ENCODE data around the gene ITPR2. TPM values are rescaled to one million over a fixed set of nuclear protein-coding genes. Genes with fewer than 3 reads are reported as not detected.

Gene ITPR2
- total and polyA plus RNA-seq, 2 experiments from 2014 or later: 5.0 to 9.1 TPM

DNA sequence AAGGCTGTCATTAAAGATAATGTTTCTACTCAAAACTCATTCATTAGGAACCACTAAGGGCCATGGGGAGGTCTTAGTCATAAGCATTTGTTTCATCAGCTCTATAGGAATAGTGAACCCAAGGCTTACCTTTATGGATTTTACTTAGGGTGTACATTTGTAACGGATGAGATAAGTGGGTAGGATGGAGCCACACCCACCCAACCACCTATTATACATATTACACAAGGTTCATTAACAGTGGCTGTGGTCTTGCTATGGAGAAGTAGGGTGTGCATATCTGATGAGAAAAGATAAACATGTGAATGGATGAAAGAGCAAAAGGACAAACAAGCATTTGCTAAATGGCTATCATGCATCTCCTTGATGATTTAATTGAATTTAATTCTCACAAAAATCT, 39.6 kb upstream of the ITPR2 start:
- no peaks in the 10 kb centered on the region for H3K36me3 ChIP-seq (ENCODE audit: low read depth)
- H3K9me3 ChIP-seq (ENCODE audit: low read depth): no peaks in the 10 kb centered on the region
- no peak overlapping the region for H3K27ac ChIP-seq
- in situ Hi-C loops (cut with MboI): no loop called here
- H3F3A ChIP-seq (ENCODE audit: insufficient read depth): no peaks in the 10 kb centered on the region
- WGBS, 2 experiments (ENCODE audit: low coverage in 1 of 2, low lambda C conversion rate in 2 of 2, missing lambda C conversion rate in 2 of 2): 97 to 100% methylated on average over 1 of the region's 1 CpG
- no peak overlapping the region for H3K9ac ChIP-seq
- H3K4me2 ChIP-seq (ENCODE audit: unreplicated experiment): no peak overlapping the region
- no peak overlapping the region for H3K4me3 ChIP-seq
- no peak overlapping the region for H2AFZ ChIP-seq
- H3K4me1 ChIP-seq (ENCODE audit: insufficient read depth): 0 out of 2 replicates have a peak, but pooled peaks cover 6% of the 10 kb centered on the region
- 0 out of 2 replicates have a peak, but pooled peaks cover 5% of the 10 kb centered on the region for H3K27me3 ChIP-seq (replicated peaks; ENCODE audit: insufficient read depth)
- no peaks in the 10 kb centered on the region for H3K9me2 ChIP-seq (ENCODE audit: insufficient read depth)
- DNase-seq: no peak
- H4K20me1 ChIP-seq (ENCODE audit: insufficient read depth): no peaks in the 10 kb centered on the region
- no peaks in the 10 kb centered on the region for H3K79me2 ChIP-seq (ENCODE audit: insufficient read depth)
- no peak for TF ChIP-seq EZH2phosphoT487 (IDR thresholded peaks at IDR 0.05; ENCODE audit: insufficient read depth, low read depth)
- no peak for TF ChIP-seq EZH2 (IDR thresholded peaks at IDR 0.05; ENCODE audit: insufficient read depth, poor library complexity, severe bottlenecking)

DNA sequence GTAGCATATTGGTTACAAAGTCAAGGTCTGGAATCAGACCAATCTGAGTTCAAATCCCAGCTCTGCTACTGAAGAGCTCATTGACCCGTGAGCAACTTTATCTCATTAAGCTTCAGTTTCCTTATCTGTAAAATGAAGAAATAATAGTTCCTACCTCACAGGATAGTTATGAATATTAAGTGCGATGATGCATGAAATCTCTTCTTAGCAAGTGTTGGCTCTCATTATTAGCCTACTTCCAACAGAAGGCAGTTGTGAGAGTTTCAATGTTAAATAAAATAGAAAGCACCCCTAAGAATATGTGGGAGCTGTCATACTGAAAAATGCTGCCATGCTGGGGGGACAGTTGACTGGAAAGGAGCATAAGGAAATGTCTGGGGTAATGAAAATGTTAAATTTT, 39.0 kb upstream of the ITPR2 start:
- 0 out of 2 replicates have a peak, but pooled peaks cover 6% of the 10 kb centered on the region for H3K4me1 ChIP-seq (ENCODE audit: insufficient read depth)
- no peaks in the 10 kb centered on the region for H3K36me3 ChIP-seq (ENCODE audit: low read depth)
- no peaks in the 10 kb centered on the region for H3K79me2 ChIP-seq (ENCODE audit: insufficient read depth)
- no peak overlapping the region for H2AFZ ChIP-seq
- H3K4me2 ChIP-seq (ENCODE audit: unreplicated experiment): no peak overlapping the region
- in situ Hi-C loops (cut with MboI): no loop called here
- no peaks in the 10 kb centered on the region for H3K9me2 ChIP-seq (ENCODE audit: insufficient read depth)
- TF ChIP-seq EZH2 (IDR thresholded peaks at IDR 0.05; ENCODE audit: insufficient read depth, poor library complexity, severe bottlenecking): no peak
- TF ChIP-seq EZH2phosphoT487 (IDR thresholded peaks at IDR 0.05; ENCODE audit: insufficient read depth, low read depth): no peak
- H3F3A ChIP-seq (ENCODE audit: insufficient read depth): no peaks in the 10 kb centered on the region
- no peaks in the 10 kb centered on the region for H4K20me1 ChIP-seq (ENCODE audit: insufficient read depth)
- 0 out of 2 replicates have a peak, but pooled peaks cover 5% of the 10 kb centered on the region for H3K27me3 ChIP-seq (replicated peaks; ENCODE audit: insufficient read depth)
- no peak overlapping the region for H3K9ac ChIP-seq
- no peak overlapping the region for H3K4me3 ChIP-seq
- no peaks in the 10 kb centered on the region for H3K9me3 ChIP-seq (ENCODE audit: low read depth)
- WGBS, 2 experiments (ENCODE audit: low coverage in 1 of 2, low lambda C conversion rate in 2 of 2, missing lambda C conversion rate in 2 of 2): 67 to 73% methylated on average over 2 of the region's 2 CpGs
- DNase-seq: no peak
- no peak overlapping the region for H3K27ac ChIP-seq

DNA sequence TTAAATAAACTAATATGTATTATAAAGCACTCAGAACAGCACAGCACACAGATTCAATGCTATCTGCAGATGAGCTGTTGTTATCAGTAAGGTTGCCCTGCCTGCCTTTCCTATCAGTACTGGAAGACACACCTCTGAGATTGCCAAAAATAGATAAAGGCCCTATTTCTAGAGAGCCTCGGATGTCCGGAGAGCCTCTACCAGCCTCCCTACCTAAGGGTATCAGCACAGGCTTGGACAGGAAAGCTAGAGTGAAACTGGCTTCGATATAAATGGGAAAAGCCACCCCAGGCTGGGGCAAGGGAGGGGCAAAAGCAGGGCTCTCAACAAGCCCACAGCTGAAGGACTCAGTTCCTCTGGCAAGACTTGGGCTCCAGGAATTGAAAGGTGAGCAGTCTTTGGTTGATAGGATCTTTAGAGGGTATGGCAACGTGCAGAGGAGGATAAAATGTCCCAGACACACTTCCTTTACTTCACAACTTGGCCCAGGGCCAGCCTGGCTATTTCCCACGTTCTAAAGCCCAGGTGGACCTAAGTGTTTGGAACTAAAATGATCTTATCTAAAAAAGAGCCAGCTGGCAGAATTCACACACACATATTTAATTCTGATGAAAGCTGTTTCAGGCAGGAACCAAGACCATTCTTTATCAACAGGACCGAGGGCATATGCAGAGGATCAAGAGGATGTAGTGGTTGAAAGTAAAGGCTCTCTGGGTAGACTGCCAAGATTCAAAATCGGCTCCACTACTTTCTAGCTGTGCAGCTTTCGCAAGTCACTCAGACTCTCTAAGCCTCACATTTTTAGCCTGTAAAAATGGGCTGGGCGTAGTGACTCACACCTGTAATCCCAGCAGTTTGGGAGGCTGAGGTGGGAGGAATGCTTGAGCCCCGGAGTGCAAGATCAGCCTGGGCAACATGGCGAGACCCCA, 37.8 kb upstream of the ITPR2 start:
- no peak overlapping the region for H3K27ac ChIP-seq
- no peaks in the 10 kb centered on the region for H3K36me3 ChIP-seq (ENCODE audit: low read depth)
- H3K27me3 ChIP-seq (replicated peaks; ENCODE audit: insufficient read depth): 0 out of 2 replicates have a peak, but pooled peaks cover 5% of the 10 kb centered on the region
- no peak overlapping the region for H3K9ac ChIP-seq
- H3K4me1 ChIP-seq (ENCODE audit: insufficient read depth): 0 out of 2 replicates have a peak, but pooled peaks cover 6% of the 10 kb centered on the region
- WGBS, 2 experiments (ENCODE audit: low coverage in 1 of 2, low lambda C conversion rate in 2 of 2, missing lambda C conversion rate in 2 of 2): 19 to 26% methylated on average over 11 of the region's 11 CpGs
- TF ChIP-seq EZH2 (IDR thresholded peaks at IDR 0.05; ENCODE audit: insufficient read depth, poor library complexity, severe bottlenecking) (no peak), EZH2phosphoT487 (IDR thresholded peaks at IDR 0.05; ENCODE audit: insufficient read depth, low read depth) (no peak)
- H3K9me2 ChIP-seq (ENCODE audit: insufficient read depth): no peaks in the 10 kb centered on the region
- H4K20me1 ChIP-seq (ENCODE audit: insufficient read depth): no peaks in the 10 kb centered on the region
- H3F3A ChIP-seq (ENCODE audit: insufficient read depth): no peaks in the 10 kb centered on the region
- H3K9me3 ChIP-seq (ENCODE audit: low read depth): no peaks in the 10 kb centered on the region
- H3K4me3 ChIP-seq: no peak overlapping the region
- peak; percentile 52 for DNase-seq
- no peak overlapping the region for H3K4me2 ChIP-seq (ENCODE audit: unreplicated experiment)
- in situ Hi-C loops (cut with MboI): no loop called here
- no peaks in the 10 kb centered on the region for H3K79me2 ChIP-seq (ENCODE audit: insufficient read depth)
- no peak overlapping the region for H2AFZ ChIP-seq

DNA sequence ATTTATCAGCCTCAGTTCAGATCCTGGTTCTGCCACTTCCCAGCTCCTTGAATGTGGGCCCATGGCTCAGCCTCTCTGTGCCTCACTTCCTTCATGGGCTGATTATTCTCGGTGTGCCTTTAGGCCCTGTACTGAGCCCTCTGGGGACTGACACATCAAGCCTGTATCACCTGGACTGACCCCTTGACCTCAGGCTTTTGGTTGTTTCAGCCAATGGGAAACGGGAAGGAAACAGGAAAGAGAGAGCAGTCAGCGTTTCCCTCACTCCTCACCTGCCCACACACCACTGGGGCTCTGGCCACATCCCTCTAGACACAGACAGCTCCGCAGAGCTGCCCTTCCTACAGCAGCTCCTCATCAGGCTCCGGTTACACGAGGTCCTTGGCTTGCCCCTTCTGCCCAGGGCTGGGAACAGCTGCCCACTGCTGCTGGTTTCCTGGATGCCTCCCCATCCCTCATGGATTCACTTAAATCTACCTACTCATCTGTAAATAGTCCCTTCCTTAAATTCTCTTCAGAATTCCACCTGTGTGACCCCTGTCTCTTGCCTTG, 37.0 kb upstream of the ITPR2 start:
- no peak for DNase-seq
- H3F3A ChIP-seq (ENCODE audit: insufficient read depth): no peaks in the 10 kb centered on the region
- no peak overlapping the region for H3K9ac ChIP-seq
- no peaks in the 10 kb centered on the region for H3K36me3 ChIP-seq (ENCODE audit: low read depth)
- 0 out of 2 replicates have a peak, but pooled peaks cover 6% of the 10 kb centered on the region for H3K4me1 ChIP-seq (ENCODE audit: insufficient read depth)
- H4K20me1 ChIP-seq (ENCODE audit: insufficient read depth): no peaks in the 10 kb centered on the region
- 72 to 83% methylated on average over 6 of the region's 6 CpGs for WGBS, 2 experiments (ENCODE audit: low coverage in 1 of 2, low lambda C conversion rate in 2 of 2, missing lambda C conversion rate in 2 of 2)
- H3K27me3 ChIP-seq (replicated peaks; ENCODE audit: insufficient read depth): 0 out of 2 replicates have a peak, but pooled peaks cover 5% of the 10 kb centered on the region
- H3K4me3 ChIP-seq: no peak overlapping the region
- no peak for TF ChIP-seq EZH2phosphoT487 (IDR thresholded peaks at IDR 0.05; ENCODE audit: insufficient read depth, low read depth)
- TF ChIP-seq EZH2 (IDR thresholded peaks at IDR 0.05; ENCODE audit: insufficient read depth, poor library complexity, severe bottlenecking): no peak
- no peak overlapping the region for H3K27ac ChIP-seq
- H3K9me3 ChIP-seq (ENCODE audit: low read depth): no peaks in the 10 kb centered on the region
- no peak overlapping the region for H2AFZ ChIP-seq
- no peak overlapping the region for H3K4me2 ChIP-seq (ENCODE audit: unreplicated experiment)
- in situ Hi-C loops (cut with MboI): no loop called here
- no peaks in the 10 kb centered on the region for H3K79me2 ChIP-seq (ENCODE audit: insufficient read depth)
- H3K9me2 ChIP-seq (ENCODE audit: insufficient read depth): no peaks in the 10 kb centered on the region
